ENCODE data around the gene RTN4RL1. TPM values are rescaled to one million over a fixed set of nuclear protein-coding genes. Genes with fewer than 3 reads are reported as not detected.

RTN4RL1 gene
- total RNA-seq (1 to 10 TPM in 5 of 7 donors, under 1 TPM in 2; 0.67 to 4.5 (median 2.1) TPM), polyA plus RNA-seq (under 1 TPM; 0.09 to 0.67 (median 0.26) TPM)
- long read RNA-seq, donor 1, result 0 reads
- long read RNA-seq, donor 2, result 0 reads

GRCh38 chr17:2025220-2025621 is at the start of gene RTN4RL1:
Gene RTN4RL1, minus strand, starts transcription at chr17:2025334. Its CDS starts 469 bp downstream, at chr17:2024865.
- peaks cover 2 to 80% (median 33%) of the 10 kb centered on the region in 7 donors for H3K27me3 ChIP-seq (replicated peaks in 1 of 7)
- TF ChIP-seq POLR2AphosphoS5 (IDR thresholded peaks at IDR 0.05) (peak in 1 of 3 donors; percentile 58), POLR2A (IDR thresholded peaks at IDR 0.05) (no peak)
- WGBS, 5 donors, result 0 to 2% (median 0%) methylated on average over 22 to 47 of the region's 47 CpGs

GRCh38 chr17:2074919-2075318 is 49.8 kb upstream of the RTN4RL1 start:
- H3K27me3 ChIP-seq (replicated peaks in 1 of 7), result no peaks in the 10 kb centered on the region
- H3K36me3 ChIP-seq, result peaks cover 0 to 67% (median 10%) of the 10 kb centered on the region in 6 donors
- H3K4me1 ChIP-seq, result peaks cover 11 to 72% (median 51%) of the 10 kb centered on the region in 6 donors
- H3K4me3 ChIP-seq, result no peak overlapping the region
- H3K9me3 ChIP-seq, result no peaks in the 10 kb centered on the region
- H3K27ac ChIP-seq, result peak overlapping the region; percentile 22 to 79 (median 70)
- TF ChIP-seq CTCF (IDR thresholded peaks at IDR 0.05 in 8 of 11, conservative IDR thresholded peaks at IDR 0.05 in 3 of 11), result no peak
- TF ChIP-seq POLR2AphosphoS5 (IDR thresholded peaks at IDR 0.05), result no peak
- TF ChIP-seq POLR2A (IDR thresholded peaks at IDR 0.05), result no peak
- DNase-seq, result no peak
- 76 to 85% (median 84%) methylated on average over 10 of the region's 10 CpGs for WGBS, 5 donors
- intact Hi-C loops (cut with DNase I; ENCODE audit: low total_unique reads), result no loop called here

More at GRCh38 chr17:2025220-2025621, at the start of gene RTN4RL1:
- peak; percentile 87 for DNase-seq
- H3K4me1 ChIP-seq, result peaks cover 25 to 69% (median 57%) of the 10 kb centered on the region in 6 donors
- H3K36me3 ChIP-seq, result no peaks in the 10 kb centered on the region
- intact Hi-C loops (cut with DNase I; ENCODE audit: low total_unique reads), result loop anchor here (5.0 kb wide), 1 partner anchor 118 kb away; no protein-coding TSS in a partner anchor
- H3K9me3 ChIP-seq, result no peaks in the 10 kb centered on the region
- H3K27ac ChIP-seq, result peak within 1 kb of the TSS in 1 of 8 donors; percentile 28
- H3K4me3 ChIP-seq, result peak within 1 kb of the TSS; percentile 33 to 84 (median 65)

- Histone ChIP-seq H3K27me3 (replicated peaks in 1 of 7) (no peaks in the 10 kb centered on the region), H3K4me1 (peaks cover 21 to 100% (median 77%) of the 10 kb centered on the region in 6 donors), H3K27ac (peak overlapping the region; percentile 38 to 84 (median 80)), H3K4me3 (peak overlapping the region in 1 of 8 donors; percentile 1), H3K9me3 (no peaks in the 10 kb centered on the region), H3K36me3 (peaks cover 0 to 57% (median 3%) of the 10 kb centered on the region in 6 donors)
- TF ChIP-seq POLR2AphosphoS5 (IDR thresholded peaks at IDR 0.05), result peak; percentile 75 to 81 (median 76)
- TF ChIP-seq CTCF (IDR thresholded peaks at IDR 0.05 in 8 of 11, conservative IDR thresholded peaks at IDR 0.05 in 3 of 11), result no peak
- intact Hi-C loops (cut with DNase I; ENCODE audit: low total_unique reads), result no loop called here
- WGBS, 5 donors, result 48 to 65% (median 59%) methylated on average over 27 to 31 of the region's 31 CpGs
- DNase-seq, result peak; percentile 81
Measured at GRCh38 chr17:2071455-2072281, 46.5 kb upstream of the RTN4RL1 start.

- 80 to 90% (median 83%) methylated on average over 6 of the region's 6 CpGs for WGBS, 5 donors
- TF ChIP-seq POLR2A (IDR thresholded peaks at IDR 0.05) (no peak), POLR2AphosphoS5 (IDR thresholded peaks at IDR 0.05) (no peak), CTCF (IDR thresholded peaks at IDR 0.05 in 8 of 11, conservative IDR thresholded peaks at IDR 0.05 in 3 of 11) (no peak)
- no peak for DNase-seq
Measured at GRCh38 chr17:2071024-2071385, 45.9 kb upstream of the RTN4RL1 start.

More at GRCh38 chr17:2071024-2071385, 45.9 kb upstream of the RTN4RL1 start:
- Histone ChIP-seq H3K27ac (peak overlapping the region; percentile 38 to 84 (median 80)), H3K9me3 (no peaks in the 10 kb centered on the region), H3K36me3 (peaks cover 0 to 57% (median 2%) of the 10 kb centered on the region in 6 donors), H3K4me1 (peaks cover 20 to 100% (median 75%) of the 10 kb centered on the region in 6 donors), H3K4me3 (no peak overlapping the region), H3K27me3 (replicated peaks in 1 of 7) (no peaks in the 10 kb centered on the region)
- intact Hi-C loops (cut with DNase I; ENCODE audit: low total_unique reads), result no loop called here

Data from spleen (tissue), 13 donors.